HepG2 (cell line): Measurements from ENCODE around the gene ESRP2. TPM values are rescaled to one million over a fixed set of nuclear protein-coding genes. Genes with fewer than 3 reads are reported as not detected.
A peak's percentile ranks its signal among the peaks of the same experiment; 100 is the strongest.

Experiments used
- ADNP ChIP-seq: sonication (generic); formaldehyde crosslinking; IDR thresholded peaks from 2 replicates; pipeline ENCODE4 v1.4.0; 2020; ENCODE audit warnings: missing genetic modification reagents
- ARHGAP35 ChIP-seq: sonication (generic); formaldehyde crosslinking; IDR thresholded peaks from 2 replicates; pipeline ENCODE4 v1.9.0; 2022; ENCODE audit warnings: mild to moderate bottlenecking, inconsistent platforms, moderate library complexity, missing genetic modification reagents, borderline replicate concordance
- ARID2 ChIP-seq: sonication (generic); formaldehyde crosslinking; IDR thresholded peaks from 2 replicates; pipeline ENCODE4 v1.8.1; 2022; ENCODE audit warnings: mild to moderate bottlenecking, missing genetic modification reagents, borderline replicate concordance
- GLI4 ChIP-seq: sonication (generic); formaldehyde crosslinking; IDR thresholded peaks from 2 replicates; pipeline ENCODE4 v1.5.1; 2020; ENCODE audit warnings: missing genetic modification reagents, mild to moderate bottlenecking, moderate library complexity, borderline replicate concordance
- HDAC2 ChIP-seq: sonication (generic); formaldehyde crosslinking; IDR thresholded peaks from 2 replicates; pipeline ENCODE4 v1.4.0; 2020; ENCODE audit warnings: missing genetic modification reagents
- LCORL ChIP-seq, 2 experiments: fragments of 450-650 bp in 1 of 2; sonication (generic) in 1 of 2; formaldehyde crosslinking in 1 of 2; IDR thresholded peaks; 2 replicates each; pipeline versions ENCODE4 v1.5.0 to v1.6.1; 2017 to 2020; ENCODE audit warnings: antibody characterized with exemption in 1 of 2, missing genetic modification reagents in 1 of 2
- MAF1 ChIP-seq: sonication (generic); formaldehyde crosslinking; IDR thresholded peaks from 2 replicates; pipeline ENCODE4 v1.5.0; 2020; ENCODE audit warnings: missing genetic modification reagents, borderline replicate concordance
- MZF1 ChIP-seq: sonication (generic); formaldehyde crosslinking; IDR thresholded peaks from 2 replicates; pipeline ENCODE4 v1.8.1; 2023; ENCODE audit warnings: mild to moderate bottlenecking, missing genetic modification reagents, borderline replicate concordance
- POLR2AphosphoS5 ChIP-seq: IDR thresholded peaks from 2 replicates; pipeline ENCODE4 v1.6.1; 2012; ENCODE audit warnings: low read depth, low read length
- PRPF4 ChIP-seq: fragments of 200-400 bp; formaldehyde crosslinking; IDR thresholded peaks from 2 replicates; pipeline ENCODE4 v1.6.1; 2016; ENCODE audit warnings: low read length, low read depth; ENCODE audit not compliant: poor library complexity, severe bottlenecking
- RBAK ChIP-seq: sonication (generic); formaldehyde crosslinking; IDR thresholded peaks from 2 replicates; pipeline ENCODE4 v1.5.1; 2020; ENCODE audit warnings: mild to moderate bottlenecking, missing genetic modification reagents
- SNRNP70 ChIP-seq: fragments of 200-400 bp; formaldehyde crosslinking; IDR thresholded peaks from 2 replicates; pipeline ENCODE4 v1.6.1; 2017; ENCODE audit warnings: mild to moderate bottlenecking, low read depth, low read length, moderate library complexity
- SSRP1 ChIP-seq: IDR thresholded peaks from 2 replicates; pipeline ENCODE4 v1.6.1; 2016; ENCODE audit warnings: control low read depth
- STAG1 ChIP-seq: sonication (generic); formaldehyde crosslinking; IDR thresholded peaks from 2 replicates; pipeline ENCODE4 v1.4.0; 2020; ENCODE audit warnings: missing genetic modification reagents
- STAT5B ChIP-seq: sonication (generic); formaldehyde crosslinking; IDR thresholded peaks from 2 replicates; pipeline ENCODE4 v1.4.0; 2020; ENCODE audit warnings: missing genetic modification reagents
- ZFAT ChIP-seq: sonication (generic); formaldehyde crosslinking; conservative IDR thresholded peaks from 2 replicates; pipeline ENCODE4 v1.8.1; 2023; ENCODE audit warnings: missing genetic modification reagents, inconsistent platforms
- ZNF20 ChIP-seq: sonication (generic); formaldehyde crosslinking; IDR thresholded peaks from 2 replicates; pipeline ENCODE4 v1.4.0; 2020; ENCODE audit warnings: mild to moderate bottlenecking, moderate library complexity, missing genetic modification reagents
- ZNF263 ChIP-seq: sonication (generic); formaldehyde crosslinking; IDR thresholded peaks from 2 replicates; pipeline ENCODE4 v1.4.0; 2020; ENCODE audit warnings: missing genetic modification reagents
- polyA plus RNA-seq, 8 experiments: library from polyadenylated mRNA; depleted of rRNA in 3 of 8; stranded (reverse) in 7 of 8; unstranded in 1 of 8; fragments of >200 nt; fragmentation: Illumina TruSeq in 4 of 8; extraction: Trizol in 4 of 8; gene quantifications; 2 replicates each; pipeline versions ENCODE4 v1.2.1 to v1.2.3, GENCODE V29; 2011 to 2016; ENCODE audit warnings: low read depth in 4 of 8, missing spikeins in 1 of 8, mixed read lengths in 1 of 8; ENCODE audit not compliant: insufficient read depth in 1 of 8
- total RNA-seq, 5 experiments: library from RNA; depleted of rRNA; stranded (reverse); fragments of >200 nt; fragmentation: Illumina TruSeq; extraction: Trizol; gene quantifications; 2 replicates each; pipeline ENCODE4 v1.2.3, GENCODE V29; 2016; ENCODE audit warnings: low read depth in 1 of 5
- TF ChIP-seq, protein P1 (sequence below): sonication (generic); formaldehyde crosslinking; IDR thresholded peaks from 2 replicates; pipeline ENCODE4 v1.8.1; 2022; ENCODE audit warnings: low read depth, mild to moderate bottlenecking, missing genetic modification reagents
- TF ChIP-seq, protein P2 (sequence below): sonication (generic); formaldehyde crosslinking; IDR thresholded peaks from 2 replicates; pipeline ENCODE4 v1.4.0; 2020; ENCODE audit warnings: missing genetic modification reagents
- TF ChIP-seq, protein P3 (sequence below): sonication (generic); formaldehyde crosslinking; IDR thresholded peaks from 2 replicates; pipeline ENCODE4 v1.5.1; 2020; ENCODE audit warnings: mild to moderate bottlenecking, missing genetic modification reagents
- TF ChIP-seq, protein P4 (sequence below): sonication (generic); formaldehyde crosslinking; IDR thresholded peaks from 2 replicates; pipeline ENCODE4 v1.4.0; 2020; ENCODE audit warnings: missing genetic modification reagents

Gene ESRP2
- total and polyA plus RNA-seq, 2 of the 13 experiments (the other 11 are each of a cell fraction or from before 2014, with no cell fraction given): 21.1 to 32.4 TPM

DNA sequence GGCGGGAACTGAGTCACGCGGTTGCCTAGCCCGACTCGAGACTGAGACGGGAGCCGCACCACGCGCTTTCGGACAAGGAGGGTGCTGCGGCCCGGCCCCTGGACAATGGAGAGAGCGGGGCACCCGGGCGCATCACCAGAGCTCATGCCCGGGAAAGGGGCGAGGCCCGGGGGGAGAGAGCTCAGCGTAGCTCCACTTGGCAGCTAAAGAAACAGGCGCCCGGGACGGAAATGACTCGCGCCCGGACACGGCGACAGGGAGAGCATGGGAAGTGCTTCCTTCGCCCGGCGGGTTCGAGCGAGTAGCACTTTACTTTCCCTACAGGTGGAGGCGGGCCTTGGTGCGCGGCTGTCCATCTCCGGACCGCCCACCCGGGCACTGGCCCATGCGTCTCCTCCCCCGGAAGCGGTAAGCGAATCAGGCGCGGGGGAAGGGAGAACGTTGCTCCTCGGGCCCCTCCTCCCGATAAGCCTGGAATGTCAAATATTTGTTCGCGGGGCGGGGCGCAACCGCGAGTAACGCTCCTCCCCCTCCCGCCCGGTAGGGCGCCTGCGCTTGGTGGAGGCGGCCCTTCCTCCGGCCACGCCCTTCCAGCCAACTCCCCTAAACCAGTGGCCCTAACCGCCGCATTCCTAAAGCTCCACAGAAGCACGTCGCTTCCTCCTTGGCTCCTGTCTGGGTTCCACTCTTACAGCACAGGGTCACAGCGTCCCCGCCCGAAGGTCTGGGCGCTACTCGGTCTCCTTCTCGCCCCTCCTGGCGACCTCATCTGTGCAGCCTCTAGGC is 1.5 kb upstream of the ESRP2 start (continued):
- TF ChIP-seq ZNF263 (CRISPR knock-in tag) (no peak; the same call in 1 of the 2 replicates), MAF1 (peak; percentile 72; the same call in 1 of the 2 replicates), ZNF20 (no peak), STAT5B (peak; percentile 33; the same call in 1 of the 2 replicates), POLR2AphosphoS5 (peak; percentile 96), SNRNP70 (no peak), GLI4 (CRISPR knock-in tag) (peak; percentile 39; the same call in 1 of the 2 replicates), RBAK (no peak), ARID2 (CRISPR knock-in tag) (no peak), HDAC2 (CRISPR knock-in tag) (peak; percentile 96), ADNP (CRISPR knock-in tag) (no peak), PRPF4 (no peak), SSRP1 (CRISPR knock-in tag) (no peak; the same call in 1 of the 2 replicates), ZFAT (CRISPR knock-in tag) (no peak), STAG1 (peak; percentile 3; the same call in 1 of the 2 replicates), LCORL (IDR thresholded peaks at IDR 0.05) (no peak), LCORL (CRISPR knock-in tag; IDR thresholded peaks at IDR 0.05) (peak; percentile 97), ARHGAP35 (no peak; the same call in 1 of the 2 replicates), MZF1 (CRISPR knock-in tag) (0 out of 2 replicates have a peak, but pooled peaks have one; percentile 54)
- TF ChIP-seq, protein P1, sequence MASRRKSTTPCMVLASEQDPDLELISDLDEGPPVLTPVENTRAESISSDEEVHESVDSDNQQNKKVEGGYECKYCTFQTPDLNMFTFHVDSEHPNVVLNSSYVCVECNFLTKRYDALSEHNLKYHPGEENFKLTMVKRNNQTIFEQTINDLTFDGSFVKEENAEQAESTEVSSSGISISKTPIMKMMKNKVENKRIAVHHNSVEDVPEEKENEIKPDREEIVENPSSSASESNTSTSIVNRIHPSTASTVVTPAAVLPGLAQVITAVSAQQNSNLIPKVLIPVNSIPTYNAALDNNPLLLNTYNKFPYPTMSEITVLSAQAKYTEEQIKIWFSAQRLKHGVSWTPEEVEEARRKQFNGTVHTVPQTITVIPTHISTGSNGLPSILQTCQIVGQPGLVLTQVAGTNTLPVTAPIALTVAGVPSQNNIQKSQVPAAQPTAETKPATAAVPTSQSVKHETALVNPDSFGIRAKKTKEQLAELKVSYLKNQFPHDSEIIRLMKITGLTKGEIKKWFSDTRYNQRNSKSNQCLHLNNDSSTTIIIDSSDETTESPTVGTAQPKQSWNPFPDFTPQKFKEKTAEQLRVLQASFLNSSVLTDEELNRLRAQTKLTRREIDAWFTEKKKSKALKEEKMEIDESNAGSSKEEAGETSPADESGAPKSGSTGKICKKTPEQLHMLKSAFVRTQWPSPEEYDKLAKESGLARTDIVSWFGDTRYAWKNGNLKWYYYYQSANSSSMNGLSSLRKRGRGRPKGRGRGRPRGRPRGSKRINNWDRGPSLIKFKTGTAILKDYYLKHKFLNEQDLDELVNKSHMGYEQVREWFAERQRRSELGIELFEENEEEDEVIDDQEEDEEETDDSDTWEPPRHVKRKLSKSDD (CRISPR knock-in tag): peak; percentile 51; the same call in 1 of the 2 replicates
- TF ChIP-seq, protein P2, sequence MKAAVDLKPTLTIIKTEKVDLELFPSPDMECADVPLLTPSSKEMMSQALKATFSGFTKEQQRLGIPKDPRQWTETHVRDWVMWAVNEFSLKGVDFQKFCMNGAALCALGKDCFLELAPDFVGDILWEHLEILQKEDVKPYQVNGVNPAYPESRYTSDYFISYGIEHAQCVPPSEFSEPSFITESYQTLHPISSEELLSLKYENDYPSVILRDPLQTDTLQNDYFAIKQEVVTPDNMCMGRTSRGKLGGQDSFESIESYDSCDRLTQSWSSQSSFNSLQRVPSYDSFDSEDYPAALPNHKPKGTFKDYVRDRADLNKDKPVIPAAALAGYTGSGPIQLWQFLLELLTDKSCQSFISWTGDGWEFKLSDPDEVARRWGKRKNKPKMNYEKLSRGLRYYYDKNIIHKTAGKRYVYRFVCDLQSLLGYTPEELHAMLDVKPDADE (CRISPR knock-in tag): no peak
- TF ChIP-seq, protein P3, sequence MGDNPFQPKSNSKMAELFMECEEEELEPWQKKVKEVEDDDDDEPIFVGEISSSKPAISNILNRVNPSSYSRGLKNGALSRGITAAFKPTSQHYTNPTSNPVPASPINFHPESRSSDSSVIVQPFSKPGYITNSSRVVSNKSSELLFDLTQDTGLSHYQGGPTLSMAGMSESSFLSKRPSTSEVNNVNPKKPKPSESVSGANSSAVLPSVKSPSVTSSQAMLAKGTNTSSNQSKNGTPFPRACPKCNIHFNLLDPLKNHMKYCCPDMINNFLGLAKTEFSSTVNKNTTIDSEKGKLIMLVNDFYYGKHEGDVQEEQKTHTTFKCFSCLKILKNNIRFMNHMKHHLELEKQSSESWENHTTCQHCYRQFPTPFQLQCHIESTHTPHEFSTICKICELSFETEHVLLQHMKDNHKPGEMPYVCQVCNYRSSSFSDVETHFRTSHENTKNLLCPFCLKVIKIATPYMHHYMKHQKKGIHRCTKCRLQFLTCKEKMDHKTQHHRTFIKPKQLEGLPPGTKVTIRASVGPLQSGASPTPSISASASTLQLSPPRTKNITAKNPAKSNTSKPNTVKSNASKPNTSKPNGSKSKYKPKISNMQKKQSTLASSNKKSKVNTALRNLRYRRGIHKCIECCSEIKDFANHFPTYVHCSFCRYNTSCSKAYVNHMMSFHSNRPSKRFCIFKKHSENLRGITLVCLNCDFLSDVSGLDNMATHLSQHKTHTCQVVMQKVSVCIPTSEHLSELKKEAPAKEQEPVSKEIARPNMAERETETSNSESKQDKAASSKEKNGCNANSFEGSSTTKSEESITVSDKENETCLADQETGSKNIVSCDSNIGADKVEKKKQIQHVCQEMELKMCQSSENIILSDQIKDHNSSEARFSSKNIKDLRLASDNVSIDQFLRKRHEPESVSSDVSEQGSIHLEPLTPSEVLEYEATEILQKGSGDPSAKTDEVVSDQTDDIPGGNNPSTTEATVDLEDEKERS (CRISPR knock-in tag): peak; percentile 89; the same call in 1 of the 2 replicates
- TF ChIP-seq, protein P4, sequence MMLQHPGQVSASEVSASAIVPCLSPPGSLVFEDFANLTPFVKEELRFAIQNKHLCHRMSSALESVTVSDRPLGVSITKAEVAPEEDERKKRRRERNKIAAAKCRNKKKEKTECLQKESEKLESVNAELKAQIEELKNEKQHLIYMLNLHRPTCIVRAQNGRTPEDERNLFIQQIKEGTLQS (CRISPR knock-in tag): peak; percentile 11; the same call in 1 of the 2 replicates
